NCI-H2029 treated with DMSO at 0.1 percent for 48 hours (cell line): ENCODE results near the gene HOXC13.

Source experiments
- DNase-seq: peaks from one replicate; lab custom pipeline; 2025; lab: John Stamatoyannopoulos, UW

Gene HOXC13

DNA sequence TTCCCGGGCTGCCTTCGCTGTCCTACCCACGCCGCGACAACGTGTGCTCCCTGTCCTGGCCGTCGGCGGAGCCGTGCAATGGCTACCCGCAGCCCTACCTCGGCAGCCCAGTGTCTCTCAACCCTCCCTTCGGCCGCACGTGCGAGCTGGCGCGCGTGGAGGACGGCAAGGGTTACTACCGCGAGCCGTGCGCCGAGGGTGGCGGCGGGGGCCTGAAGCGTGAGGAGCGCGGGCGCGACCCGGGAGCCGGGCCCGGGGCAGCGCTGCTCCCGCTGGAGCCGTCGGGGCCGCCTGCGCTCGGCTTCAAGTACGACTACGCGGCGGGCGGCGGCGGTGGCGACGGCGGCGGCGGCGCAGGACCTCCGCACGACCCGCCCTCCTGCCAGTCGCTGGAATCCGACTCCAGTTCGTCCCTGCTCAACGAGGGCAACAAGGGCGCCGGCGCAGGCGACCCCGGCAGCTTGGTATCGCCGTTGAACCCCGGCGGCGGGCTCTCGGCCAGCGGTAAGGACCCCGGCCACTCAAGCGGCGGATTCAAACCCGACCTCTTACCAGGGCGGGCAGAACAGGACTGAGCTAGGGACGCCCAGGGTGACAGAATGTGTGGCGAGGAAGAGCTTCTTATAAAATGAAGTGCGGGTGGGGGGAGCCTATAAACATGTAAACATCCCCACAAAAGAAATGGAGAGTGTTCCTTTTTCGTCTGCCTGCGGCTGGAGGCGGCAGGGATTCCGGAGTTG lies 16.6 kb downstream of the HOXC13 start:
- no peak for DNase-seq

DNA sequence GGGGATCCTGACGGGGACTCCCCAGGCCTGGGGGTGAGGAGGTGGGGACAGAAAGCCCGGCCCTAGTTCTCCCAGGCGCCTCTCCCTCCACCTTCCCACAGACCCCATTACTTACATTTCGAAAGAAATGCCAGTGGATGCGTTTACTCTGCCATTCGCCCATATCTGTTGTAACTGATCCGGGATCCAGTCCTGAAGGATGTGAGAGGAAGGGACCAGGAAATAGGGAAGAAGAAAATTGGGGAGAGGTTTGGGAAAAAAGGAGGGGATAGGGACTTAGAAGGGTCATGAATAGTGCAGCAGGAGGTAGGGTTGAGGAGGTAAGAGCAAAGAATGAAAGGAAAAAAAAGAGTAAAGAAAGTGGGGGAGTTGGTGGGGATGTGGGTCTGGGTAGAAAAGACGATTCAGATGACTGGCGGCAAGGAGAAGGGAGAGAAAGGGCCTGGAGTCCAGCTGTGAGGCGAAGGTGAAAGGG lies 17.2 kb downstream of the HOXC13 start:
- no peak for DNase-seq

DNA sequence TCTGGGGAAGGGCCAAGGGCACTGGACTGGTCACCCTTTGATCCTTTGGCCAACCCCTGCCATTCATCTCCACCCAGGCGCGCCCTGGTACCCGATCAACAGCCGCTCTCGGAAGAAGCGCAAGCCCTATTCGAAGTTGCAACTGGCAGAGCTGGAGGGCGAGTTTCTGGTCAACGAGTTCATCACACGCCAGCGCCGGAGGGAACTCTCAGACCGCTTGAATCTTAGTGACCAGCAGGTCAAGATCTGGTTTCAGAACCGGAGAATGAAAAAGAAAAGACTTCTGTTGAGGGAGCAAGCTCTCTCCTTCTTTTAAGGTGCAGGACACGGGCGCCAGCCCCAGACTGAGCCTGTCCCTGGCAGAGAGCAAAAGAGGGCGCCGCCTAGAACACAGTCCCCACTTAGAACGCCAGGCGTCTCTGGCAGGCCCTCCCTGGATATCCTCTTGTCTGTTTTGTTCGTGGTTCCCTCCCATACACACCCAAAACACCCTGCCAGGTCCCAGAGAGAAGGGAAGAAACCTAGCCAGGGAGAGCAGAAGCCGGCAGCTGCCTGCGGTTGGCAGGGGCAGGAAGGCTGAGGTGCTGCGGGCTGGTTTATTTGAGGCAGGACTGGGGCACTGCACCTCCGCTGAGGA lies 17.7 kb downstream of the HOXC13 start:
- no peak for DNase-seq

DNA sequence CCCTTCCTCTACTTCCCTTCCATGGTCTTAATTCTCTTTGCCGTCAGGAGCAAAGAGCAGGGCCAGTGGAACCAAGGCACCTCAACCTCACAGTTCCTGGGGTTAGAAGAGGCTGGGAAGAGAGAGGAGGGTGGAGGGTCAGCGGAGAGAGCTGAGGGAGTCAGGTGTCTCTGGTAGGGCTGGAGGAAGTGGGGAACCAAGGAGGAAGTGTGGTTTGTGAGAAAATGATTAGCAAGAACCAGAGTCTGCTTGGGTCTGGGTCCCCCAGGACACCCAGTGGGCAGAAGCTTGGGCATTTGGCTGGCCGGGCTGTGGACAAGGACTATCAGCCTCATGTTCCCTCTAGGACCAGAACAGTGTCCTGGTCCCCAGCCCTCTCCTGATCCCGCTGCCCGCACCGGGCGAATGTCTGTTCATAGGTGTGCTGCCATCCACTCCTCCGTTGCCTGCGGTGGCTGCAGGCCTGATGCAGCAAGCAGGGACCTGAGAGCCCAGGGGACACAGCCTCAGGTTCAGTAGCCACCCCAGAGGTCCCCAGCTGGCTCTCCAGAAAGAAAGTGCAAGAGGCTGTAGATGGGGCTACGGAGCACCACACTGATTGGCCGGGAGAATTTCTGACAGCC lies 18.4 kb downstream of the HOXC13 start:
- no peak for DNase-seq

DNA sequence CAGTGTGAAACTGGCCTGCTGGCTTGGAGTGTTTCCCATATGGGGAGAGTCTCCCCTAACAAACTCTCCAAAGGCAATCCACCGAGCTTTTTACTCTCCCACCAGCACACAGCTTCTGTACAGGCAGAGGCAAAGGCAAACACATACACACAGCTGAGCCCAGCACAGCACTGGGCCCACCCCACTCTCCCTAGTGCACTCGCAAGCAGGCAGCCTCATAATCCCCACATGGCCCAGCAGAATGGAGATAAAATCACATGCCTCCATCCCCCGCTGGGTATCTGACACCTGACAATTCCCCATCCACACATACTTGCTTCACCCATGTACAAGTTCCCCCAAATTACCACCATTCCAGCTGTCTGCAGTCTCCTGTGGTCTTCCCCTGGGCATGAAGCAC lies 19.5 kb downstream of the HOXC13 start:
- DNase-seq: no peak

DNA sequence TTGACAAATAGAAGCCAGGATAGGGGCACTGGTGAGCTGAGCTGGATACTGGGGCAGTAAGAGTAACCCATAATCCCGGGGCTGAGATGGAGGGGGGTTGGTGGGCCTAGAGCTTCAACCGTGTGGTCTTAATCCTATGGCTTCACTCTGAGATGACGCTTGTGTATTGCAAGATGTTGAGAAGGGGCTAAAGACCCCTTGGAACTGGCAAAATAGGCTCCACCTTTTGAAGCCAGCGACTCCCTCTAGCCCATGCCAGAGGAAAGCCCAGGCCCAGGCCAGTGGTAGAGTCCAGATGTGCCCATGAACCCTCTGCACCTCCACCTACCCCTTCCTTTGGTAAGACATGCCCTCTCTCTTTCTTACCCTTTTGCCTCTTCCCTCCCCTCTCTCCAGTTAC lies 20.7 kb downstream of the HOXC13 start:
- DNase-seq: no peak

DNA sequence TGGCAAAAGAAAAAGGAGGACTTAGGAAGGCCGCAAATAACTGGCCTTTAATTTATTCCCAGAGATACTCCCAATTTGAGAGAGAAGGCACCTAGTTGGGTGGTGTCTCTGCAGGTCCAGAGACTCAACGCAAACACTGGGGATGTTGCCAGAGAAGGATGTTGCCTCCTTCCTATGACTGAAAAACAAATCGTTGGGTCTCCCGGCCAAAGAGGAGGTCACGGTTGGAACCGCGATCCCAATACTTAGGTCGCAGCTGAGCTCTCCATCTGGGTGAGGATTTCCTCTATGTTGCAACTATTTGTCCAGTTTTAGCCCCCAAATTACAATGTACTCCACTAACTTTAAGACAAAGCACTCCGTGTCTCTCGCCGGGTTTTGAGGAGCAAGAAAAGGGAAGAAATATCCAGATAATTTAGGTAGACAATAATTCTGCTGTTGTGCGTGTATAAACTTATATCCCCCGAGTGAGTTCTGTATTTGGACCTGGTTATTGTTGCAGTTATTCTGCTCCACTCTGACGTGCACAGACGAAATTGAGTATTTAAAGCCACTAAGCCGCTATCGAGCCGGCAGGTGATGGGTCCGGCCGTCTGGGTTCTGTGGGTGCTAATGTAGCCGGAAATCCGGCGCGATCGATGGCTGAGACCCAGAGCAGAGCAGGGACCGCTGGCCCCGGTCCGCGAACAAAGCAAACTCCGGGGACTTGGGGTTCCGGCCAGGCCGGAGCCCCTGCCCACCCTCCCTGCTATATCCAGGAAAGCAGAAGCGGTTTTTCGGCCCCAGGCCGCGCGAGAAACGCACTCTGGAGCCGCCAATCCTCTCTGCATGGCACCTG lies 21.8 kb downstream of the HOXC13 start:
- no peak for DNase-seq

- DNase-seq: no peak
Measured at GRCh38 chr12:53961025-53961761, 22.6 kb downstream of the HOXC13 start.

- DNase-seq: no peak
Measured at GRCh38 chr12:53963005-53963404, 24.4 kb downstream of the HOXC13 start.

GRCh38 chr12:53963434-53964314 lies 25.0 kb downstream of the HOXC13 start:
- DNase-seq: no peak

DNA sequence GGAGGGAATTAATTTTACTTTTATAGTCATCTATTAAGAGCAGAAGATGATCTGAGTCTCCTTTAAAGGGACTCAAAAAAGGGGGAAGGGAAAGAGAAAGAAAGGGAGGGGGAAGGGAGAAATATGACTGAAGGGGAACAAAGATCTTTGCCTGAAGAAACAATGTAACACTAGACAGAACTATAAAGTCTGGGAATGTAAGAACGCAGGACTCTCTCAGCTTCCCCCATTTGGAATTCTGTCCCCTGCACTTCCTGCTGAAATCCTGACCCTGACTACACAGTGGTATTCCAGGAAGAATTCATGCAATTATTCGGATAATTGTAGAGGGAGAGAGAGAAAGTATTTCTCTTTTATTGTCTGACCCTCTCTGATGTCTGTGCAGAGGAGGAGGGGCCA lies 25.7 kb downstream of the HOXC13 start:
- DNase-seq: no peak

DNA sequence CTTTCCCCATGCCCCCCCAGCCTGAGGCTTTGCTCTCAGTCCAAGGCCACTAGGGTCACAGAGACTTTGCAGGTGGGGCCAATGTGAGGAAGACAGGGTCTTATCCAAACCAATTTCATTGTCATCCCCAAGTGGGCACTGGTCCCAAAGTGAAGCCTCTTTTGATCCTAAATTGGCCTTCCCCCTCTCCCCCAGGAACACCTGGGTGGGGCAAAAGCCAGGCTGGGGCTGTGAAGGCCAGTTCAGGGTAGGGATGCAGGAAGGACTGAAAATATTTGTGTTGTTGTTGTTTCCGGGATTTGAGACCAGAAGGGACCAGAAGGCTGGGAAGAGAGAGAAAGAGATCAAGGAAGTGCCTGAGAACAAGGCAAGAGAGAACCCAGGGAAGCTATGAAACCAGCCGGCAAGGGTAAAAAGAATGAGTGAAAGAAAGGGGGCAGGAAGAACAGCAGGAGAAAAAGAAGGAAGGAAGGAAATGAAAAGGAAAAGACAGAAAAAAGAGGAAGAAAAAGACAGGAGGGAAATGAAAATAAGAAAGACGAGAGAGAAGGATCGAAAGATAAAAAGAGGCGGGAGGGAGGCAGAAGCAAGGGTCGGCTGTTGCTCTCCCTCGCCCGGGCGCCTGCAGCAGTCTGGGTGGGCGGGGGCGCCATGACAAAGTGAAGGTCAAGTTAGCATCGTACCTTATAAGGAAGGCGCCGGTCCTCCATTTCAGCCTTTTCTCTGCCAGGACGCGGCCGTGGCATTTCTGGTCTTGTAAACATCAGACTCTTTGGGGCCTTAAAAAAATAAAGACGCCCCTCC lies 26.9 kb downstream of the HOXC13 start:
- no peak for DNase-seq

- DNase-seq: no peak
Measured at GRCh38 chr12:53966085-53966384, 27.4 kb downstream of the HOXC13 start.

GRCh38 chr12:53966385-53967133 lies 27.9 kb downstream of the HOXC13 start:
- DNase-seq: no peak

DNA sequence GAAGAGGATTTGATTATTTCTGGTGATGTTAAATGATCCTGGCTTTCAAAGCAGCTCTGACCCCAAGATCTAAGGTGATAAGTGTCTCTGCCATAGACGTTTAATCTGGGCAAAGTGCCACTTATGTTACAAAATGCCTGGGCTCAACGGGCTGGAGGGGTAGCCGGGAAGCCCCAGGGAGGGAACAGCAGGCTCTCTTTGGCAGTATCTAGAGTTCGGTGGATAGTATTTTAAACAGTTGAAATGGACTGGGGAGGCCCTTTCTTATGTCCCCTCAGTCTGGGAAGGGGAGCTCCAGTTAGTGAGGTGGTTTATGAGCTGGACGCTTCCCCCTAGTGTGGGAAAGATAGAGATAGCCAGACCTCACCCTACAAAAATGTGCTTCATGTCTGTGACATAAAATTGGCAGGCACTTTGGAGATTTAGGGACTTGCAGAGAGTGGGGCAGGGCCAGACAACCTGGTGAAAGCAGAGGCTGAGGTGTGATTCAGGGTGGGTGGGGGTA lies 28.8 kb downstream of the HOXC13 start:
- DNase-seq: no peak

GRCh38 chr12:53968214-53969127 lies 29.8 kb downstream of the HOXC13 start:
- DNase-seq: no peak

GRCh38 chr12:53969588-53970259 lies 31.1 kb downstream of the HOXC13 start:
- DNase-seq: no peak
